NCI-H82 treated with DMSO at 0.1 percent for 48 hours (cell line): ENCODE data around the gene IL21R.
"Not testable (repeated sequence)": the region's sequence is repeated elsewhere in the genome, so short reads cannot be mapped to it uniquely, and the experiment has no call there.

Experiments
- DNase-seq: peaks from one replicate; lab custom pipeline; 2025; ENCODE audit not compliant: unreplicated experiment; lab: John Stamatoyannopoulos, UW

IL21R gene

GRCh38 chr16:27426423-27427408 lies 24.7 kb downstream of the IL21R start:
- DNase-seq, result no peak

GRCh38 chr16:27427538-27427937 lies 25.6 kb downstream of the IL21R start:
- no peak for DNase-seq

- DNase-seq, result no peak
Observed at GRCh38 chr16:27428026-27428785, 26.2 kb downstream of the IL21R start.

GRCh38 chr16:27429330-27429871 lies 27.4 kb downstream of the IL21R start:
- DNase-seq, result no peak

GRCh38 chr16:27429981-27430441 lies 28.0 kb downstream of the IL21R start:
- no peak for DNase-seq

- no peak for DNase-seq
Observed at GRCh38 chr16:27430512-27430911, 28.5 kb downstream of the IL21R start.

GRCh38 chr16:27430923-27431484 lies 29.0 kb downstream of the IL21R start:
- DNase-seq, result no peak

GRCh38 chr16:27431773-27432532 lies 30.0 kb downstream of the IL21R start:
- DNase-seq, result no peak

GRCh38 chr16:27432558-27432957 lies 30.6 kb downstream of the IL21R start:
- no peak for DNase-seq

GRCh38 chr16:27433191-27433590 lies 31.2 kb downstream of the IL21R start:
- DNase-seq, result not testable (repeated sequence)

GRCh38 chr16:27433636-27434035 lies 31.7 kb downstream of the IL21R start:
- no peak for DNase-seq

GRCh38 chr16:27434141-27435051 lies 32.4 kb downstream of the IL21R start:
- no peak for DNase-seq

- not testable (repeated sequence) for DNase-seq
Observed at GRCh38 chr16:27435146-27435545, 33.2 kb downstream of the IL21R start.

- no peak for DNase-seq
Observed at GRCh38 chr16:27436065-27436464, 34.1 kb downstream of the IL21R start.

- DNase-seq, result no peak
Observed at GRCh38 chr16:27436921-27437650, 35.1 kb downstream of the IL21R start.

- no peak for DNase-seq
Observed at GRCh38 chr16:27437946-27438345, 36.0 kb downstream of the IL21R start.

- DNase-seq, result no peak
Observed at GRCh38 chr16:27439271-27440018, 37.5 kb downstream of the IL21R start.

GRCh38 chr16:27441276-27441675 lies 39.3 kb downstream of the IL21R start:
- DNase-seq, result no peak
